Measurements from ENCODE around the gene SAMD3. TPM values are rescaled to one million over a fixed set of nuclear protein-coding genes. Genes with fewer than 3 reads are reported as not detected.
"Not testable (repeated sequence)": the region's sequence is repeated elsewhere in the genome, so short reads cannot be mapped to it uniquely, and the experiment has no call there.

SAMD3 gene
- total RNA-seq, 1 donor from 2014 or later = 3.6 TPM

GRCh38 chr6:130216620-130217019, 6.1 kb downstream of the SAMD3 start:
- ATAC-seq (no peak), DNase-seq (ENCODE audit: low spot score) (no peak)
- intact Hi-C loops (cut with DNase I) = no loop called here

- intact Hi-C loops (cut with DNase I) = no loop called here
- ATAC-seq = no peak
Measured at GRCh38 chr6:130215526-130215925, 7.2 kb downstream of the SAMD3 start.

GRCh38 chr6:130212215-130212874, 10.4 kb downstream of the SAMD3 start:
- intact Hi-C loops (cut with DNase I) = no loop called here
- DNase-seq (ENCODE audit: low spot score) = no peak
- no peak for ATAC-seq

More at GRCh38 chr6:130215526-130215925, 7.2 kb downstream of the SAMD3 start:
- DNase-seq (ENCODE audit: low spot score) = no peak

GRCh38 chr6:130211691-130212090, 11.1 kb downstream of the SAMD3 start:
- no peak for DNase-seq (ENCODE audit: low spot score)

GRCh38 chr6:130207979-130208649, 14.6 kb downstream of the SAMD3 start:
- ATAC-seq (no peak), DNase-seq (ENCODE audit: low spot score) (no peak)
- intact Hi-C loops (cut with DNase I) = no loop called here

More at GRCh38 chr6:130211691-130212090, 11.1 kb downstream of the SAMD3 start:
- ATAC-seq = no peak
- intact Hi-C loops (cut with DNase I) = no loop called here

- intact Hi-C loops (cut with DNase I) = no loop called here
- no peak for ATAC-seq
- no peak for DNase-seq (ENCODE audit: low spot score)
Measured at GRCh38 chr6:130206479-130206878, 16.3 kb downstream of the SAMD3 start.

- DNase-seq (ENCODE audit: low spot score) (no peak), ATAC-seq (no peak)
- intact Hi-C loops (cut with DNase I) = no loop called here
Measured at GRCh38 chr6:130204322-130204721, 18.4 kb downstream of the SAMD3 start.

GRCh38 chr6:130203370-130203769, 19.4 kb downstream of the SAMD3 start:
- intact Hi-C loops (cut with DNase I) = no loop called here
- DNase-seq (ENCODE audit: low spot score) (no peak), ATAC-seq (no peak)

- intact Hi-C loops (cut with DNase I) = no loop called here
- no peak for ATAC-seq
Measured at GRCh38 chr6:130202782-130203181, 20.0 kb downstream of the SAMD3 start.

GRCh38 chr6:130200020-130200419, 22.7 kb downstream of the SAMD3 start:
- no peak for ATAC-seq
- intact Hi-C loops (cut with DNase I) = no loop called here
- no peak for DNase-seq (ENCODE audit: low spot score)

More at GRCh38 chr6:130202782-130203181, 20.0 kb downstream of the SAMD3 start:
- DNase-seq (ENCODE audit: low spot score) = no peak

GRCh38 chr6:130198483-130199035, 24.2 kb downstream of the SAMD3 start:
- intact Hi-C loops (cut with DNase I) = no loop called here
- ATAC-seq (no peak), DNase-seq (ENCODE audit: low spot score) (no peak)

- ATAC-seq; DNase-seq (ENCODE audit: low spot score): not testable (repeated sequence)
Measured at GRCh38 chr6:130197816-130198482, 24.8 kb downstream of the SAMD3 start.

GRCh38 chr6:130194434-130194833, 28.3 kb downstream of the SAMD3 start:
- intact Hi-C loops (cut with DNase I); ATAC-seq; DNase-seq (ENCODE audit: low spot score): not testable (repeated sequence)

More at GRCh38 chr6:130197816-130198482, 24.8 kb downstream of the SAMD3 start:
- intact Hi-C loops (cut with DNase I) = not testable (repeated sequence)

GRCh38 chr6:130190701-130191690, 31.8 kb downstream of the SAMD3 start:
- intact Hi-C loops (cut with DNase I) = no loop called here
- no peak for ATAC-seq
- DNase-seq (ENCODE audit: low spot score) = no peak

- ATAC-seq (no peak), DNase-seq (ENCODE audit: low spot score) (no peak)
- intact Hi-C loops (cut with DNase I) = no loop called here
Measured at GRCh38 chr6:130189531-130190397, 33.0 kb downstream of the SAMD3 start.

- intact Hi-C loops (cut with DNase I) = no loop called here
- ATAC-seq (no peak), DNase-seq (ENCODE audit: low spot score) (no peak)
Measured at GRCh38 chr6:130188207-130188899, 34.4 kb downstream of the SAMD3 start.

Measured in sciatic nerve (tissue), 2 donors.